Natural killer cell (primary cell): ENCODE results near the gene BDKRB2. TPM values are rescaled to one million over a fixed set of nuclear protein-coding genes. Genes with fewer than 3 reads are reported as not detected.

Experiments
- ATAC-seq, 3 donors: fragments of 150-1000 bp in 2 of 3; fragments of 200-7000 bp in 1 of 3; cut with Tn5 transposase; 1 replicate in 1 of 3; 2 replicates in 2 of 3; pipeline ENCODE4 v1.10.0; 2021; ENCODE audit warnings: mild to moderate bottlenecking in 2 of 3, moderate library complexity in 2 of 3
- DNase-seq, 2 donors: peaks; one replicate each; pipeline versions ENCODE4 v3.0.0 to v3.0.0-alpha.2; 2013 to 2021; ENCODE audit warnings: mixed read lengths in 1 of 2
- H3K27ac ChIP-seq: one replicate; pipeline ENCODE4 v1.5.1; 2013; ENCODE audit warnings: mild to moderate bottlenecking, low read length
- H3K27me3 ChIP-seq: one replicate; pipeline ENCODE4 v1.6.1; 2013; ENCODE audit warnings: low read length; ENCODE audit not compliant: control insufficient read depth, insufficient read depth
- H3K36me3 ChIP-seq: one replicate; pipeline ENCODE4 v1.6.1; 2013; ENCODE audit warnings: low read length; ENCODE audit not compliant: control insufficient read depth, insufficient read depth
- H3K4me1 ChIP-seq: one replicate; pipeline ENCODE4 v1.6.1; 2013; ENCODE audit warnings: low read length; ENCODE audit not compliant: control insufficient read depth, insufficient read depth
- H3K4me3 ChIP-seq: one replicate; pipeline ENCODE4 v1.5.1; 2013; ENCODE audit warnings: low read length
- H3K9me3 ChIP-seq: one replicate; pipeline ENCODE4 v1.6.1; 2013; ENCODE audit warnings: low read length; ENCODE audit not compliant: control insufficient read depth, insufficient read depth
- H3K27ac Mint-ChIP-seq, 2 donors: one replicate each; pipeline ENCODE4 v1.8.0; 2022; ENCODE audit warnings: mild to moderate bottlenecking in 2 of 2, mixed read lengths in 2 of 2, moderate library complexity in 1 of 2
- H3K27me3 Mint-ChIP-seq, 2 donors: one replicate each; pipeline ENCODE4 v1.8.0; 2022; ENCODE audit warnings: low read depth in 2 of 2, mixed read lengths in 2 of 2
- H3K36me3 Mint-ChIP-seq: one replicate; pipeline ENCODE4 v1.8.0; 2022; ENCODE audit warnings: mixed read lengths
- H3K4me1 Mint-ChIP-seq, 2 donors: one replicate each; pipeline ENCODE4 v1.8.0; 2022; ENCODE audit warnings: mixed read lengths in 2 of 2
- H3K4me3 Mint-ChIP-seq: one replicate; pipeline ENCODE4 v1.8.0; 2022; ENCODE audit warnings: mild to moderate bottlenecking, moderate library complexity, mixed read lengths
- H3K9me3 Mint-ChIP-seq, 2 donors: one replicate each; pipeline ENCODE4 v1.8.0; 2022; ENCODE audit warnings: mixed read lengths in 2 of 2
- WGBS: methylation state at CpG from one replicate; pipeline ENCODE4 v1.1.7; 2013; ENCODE audit warnings: missing lambda C conversion rate; ENCODE audit not compliant: insufficient coverage; 5-methylcytosine and 5-hydroxymethylcytosine counted together
- intact Hi-C: fragments of 100-400 bp; cut with micrococcal nuclease; formaldehyde crosslinking; loops from one replicate; pipeline ENCODE4 v1.14.2; 2022
- total RNA-seq, 4 donors: library from RNA; stranded (reverse); fragments of 120-200 nt in 1 of 4; gene quantifications; one replicate each; pipeline versions ENCODE4 v1.2.3 to v1.2.4, GENCODE V29; 2013 to 2022
- TF ChIP-seq, protein P1 (sequence below): fragments of 200-600 bp; IDR thresholded peaks from one replicate; pipeline ENCODE4 v1.8.0; 2022; ENCODE audit warnings: antibody characterized with exemption

The BDKRB2 gene
- total RNA-seq, 3 donors from 2014 or later (not counting 1 experiment from before 2014, with no cell fraction given): not detected

DNA sequence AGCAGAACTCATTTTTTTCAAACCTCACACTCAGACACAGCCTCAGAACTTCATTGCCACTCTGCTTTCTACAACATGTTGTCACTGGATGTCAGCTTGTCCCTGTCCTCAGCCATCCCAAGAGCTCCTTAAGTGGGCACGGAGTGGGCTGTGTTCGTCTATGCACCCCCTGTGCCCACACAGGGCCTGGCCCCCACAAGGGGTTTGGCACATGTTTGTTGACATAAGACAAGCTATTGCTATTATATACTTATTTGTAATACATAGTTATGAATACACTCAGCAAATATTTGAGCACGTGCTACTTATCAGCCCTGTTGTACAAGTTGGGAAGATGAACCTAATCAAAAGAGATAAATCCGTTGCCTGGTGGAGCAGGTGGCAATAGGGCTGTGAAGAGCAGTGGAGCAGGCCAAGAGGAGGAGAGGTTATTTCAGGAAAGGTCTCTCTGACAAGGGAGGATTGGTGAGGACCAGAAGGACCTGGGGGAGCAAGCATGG, 47.1 kb downstream of the BDKRB2 start:
- Mint-ChIP-seq H3K9me3 (no peaks in the 10 kb centered on the region), H3K4me3 (no peak overlapping the region), H3K4me1 (no peaks in the 10 kb centered on the region), H3K27me3 (peaks cover 21 to 65% of the 10 kb centered on the region in 2 donors), H3K36me3 (no peaks in the 10 kb centered on the region), H3K27ac (no peak overlapping the region)
- intact Hi-C loops: no loop called here
- DNase-seq (no peak), ATAC-seq (no peak)
- H3K4me1 ChIP-seq: no peaks in the 10 kb centered on the region
- TF ChIP-seq, protein P1, sequence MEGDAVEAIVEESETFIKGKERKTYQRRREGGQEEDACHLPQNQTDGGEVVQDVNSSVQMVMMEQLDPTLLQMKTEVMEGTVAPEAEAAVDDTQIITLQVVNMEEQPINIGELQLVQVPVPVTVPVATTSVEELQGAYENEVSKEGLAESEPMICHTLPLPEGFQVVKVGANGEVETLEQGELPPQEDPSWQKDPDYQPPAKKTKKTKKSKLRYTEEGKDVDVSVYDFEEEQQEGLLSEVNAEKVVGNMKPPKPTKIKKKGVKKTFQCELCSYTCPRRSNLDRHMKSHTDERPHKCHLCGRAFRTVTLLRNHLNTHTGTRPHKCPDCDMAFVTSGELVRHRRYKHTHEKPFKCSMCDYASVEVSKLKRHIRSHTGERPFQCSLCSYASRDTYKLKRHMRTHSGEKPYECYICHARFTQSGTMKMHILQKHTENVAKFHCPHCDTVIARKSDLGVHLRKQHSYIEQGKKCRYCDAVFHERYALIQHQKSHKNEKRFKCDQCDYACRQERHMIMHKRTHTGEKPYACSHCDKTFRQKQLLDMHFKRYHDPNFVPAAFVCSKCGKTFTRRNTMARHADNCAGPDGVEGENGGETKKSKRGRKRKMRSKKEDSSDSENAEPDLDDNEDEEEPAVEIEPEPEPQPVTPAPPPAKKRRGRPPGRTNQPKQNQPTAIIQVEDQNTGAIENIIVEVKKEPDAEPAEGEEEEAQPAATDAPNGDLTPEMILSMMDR: no peak
- no peaks in the 10 kb centered on the region for H3K9me3 ChIP-seq
- H3K36me3 ChIP-seq: no peaks in the 10 kb centered on the region
- peaks cover 2% of the 10 kb centered on the region for H3K27me3 ChIP-seq
- 85% methylated on average over 4 of the region's 4 CpGs for WGBS
- no peak overlapping the region for H3K4me3 ChIP-seq
- H3K27ac ChIP-seq: no peak overlapping the region

DNA sequence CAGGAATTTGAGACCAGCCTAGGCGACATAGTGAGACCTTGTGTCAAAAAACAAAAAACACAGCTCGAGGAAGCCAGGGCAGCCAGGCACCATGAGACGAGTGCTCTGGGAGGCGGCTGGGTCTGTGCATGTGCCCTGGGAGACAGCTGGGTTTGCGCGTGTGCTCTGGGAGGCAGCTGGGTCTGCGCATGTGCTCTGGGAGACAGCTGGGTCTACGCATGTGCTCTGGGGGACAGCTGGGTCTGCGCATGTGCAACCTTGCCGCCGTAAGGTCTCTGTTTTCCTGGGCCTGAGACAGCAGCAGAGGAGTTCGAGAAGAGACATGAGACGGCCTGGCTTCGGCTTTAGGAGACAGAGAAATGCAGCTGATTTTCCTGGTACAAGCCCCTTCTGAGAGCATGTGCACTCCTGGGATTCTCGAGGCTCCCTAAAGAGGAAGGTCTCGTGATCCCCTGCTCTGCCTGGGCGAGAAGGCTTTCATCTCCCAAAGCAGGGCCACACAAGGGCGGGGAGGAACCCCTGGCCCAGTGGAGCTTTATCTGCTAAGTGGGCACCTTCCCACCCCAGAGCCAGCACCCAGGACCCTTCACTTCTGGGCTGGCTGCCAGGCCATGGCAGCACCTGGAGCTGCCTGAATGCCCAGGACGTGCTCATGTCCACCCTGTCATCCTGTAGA, 47.8 kb downstream of the BDKRB2 start:
- Histone ChIP-seq H3K9me3 (no peaks in the 10 kb centered on the region), H3K27me3 (peaks cover 6% of the 10 kb centered on the region), H3K4me1 (no peaks in the 10 kb centered on the region), H3K4me3 (no peak overlapping the region), H3K27ac (no peak overlapping the region), H3K36me3 (no peaks in the 10 kb centered on the region)
- H3K9me3 Mint-ChIP-seq: no peaks in the 10 kb centered on the region
- DNase-seq (no peak), ATAC-seq (no peak)
- intact Hi-C loops: no loop called here
- no peak overlapping the region for H3K4me3 Mint-ChIP-seq
- H3K36me3 Mint-ChIP-seq: no peaks in the 10 kb centered on the region
- H3K27me3 Mint-ChIP-seq: peaks cover 18 to 70% of the 10 kb centered on the region in 2 donors
- TF ChIP-seq, protein P1: no peak
- no peak overlapping the region for H3K27ac Mint-ChIP-seq
- H3K4me1 Mint-ChIP-seq: no peaks in the 10 kb centered on the region
- WGBS: 88% methylated on average over 19 of the region's 19 CpGs

DNA sequence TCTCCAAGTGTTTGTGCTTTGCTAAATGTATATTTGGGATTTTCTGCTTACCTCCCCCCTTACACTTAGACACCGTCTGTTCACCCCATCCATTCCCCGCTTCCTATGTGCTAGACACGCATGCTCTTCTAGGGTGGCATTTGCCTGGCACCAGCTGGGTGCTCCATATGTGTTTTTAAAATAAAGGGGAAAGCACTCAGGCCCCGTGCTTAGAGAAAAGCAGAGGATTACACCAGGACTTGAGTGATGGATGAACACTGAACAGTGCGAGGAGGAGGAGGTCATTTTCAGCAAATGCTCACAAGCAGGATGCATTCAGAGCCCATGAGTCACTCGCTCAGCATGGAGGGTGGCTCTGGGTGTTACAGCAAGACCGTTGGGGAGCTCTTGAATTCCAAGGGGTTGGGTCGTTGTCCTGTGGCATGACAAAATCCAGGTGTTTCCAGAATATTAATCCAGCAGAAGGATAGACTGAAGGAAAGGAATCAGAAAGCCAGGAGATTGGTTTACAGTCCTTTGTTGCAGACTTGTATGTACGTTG, 48.4 kb downstream of the BDKRB2 start:
- ATAC-seq: no peak
- Histone ChIP-seq H3K4me1 (no peaks in the 10 kb centered on the region), H3K4me3 (no peak overlapping the region), H3K27ac (no peak overlapping the region), H3K9me3 (no peaks in the 10 kb centered on the region), H3K27me3 (peaks cover 6% of the 10 kb centered on the region), H3K36me3 (no peaks in the 10 kb centered on the region)
- peaks cover 19 to 66% of the 10 kb centered on the region in 2 donors for H3K27me3 Mint-ChIP-seq
- no peak for DNase-seq
- H3K36me3 Mint-ChIP-seq: no peaks in the 10 kb centered on the region
- H3K9me3 Mint-ChIP-seq: no peaks in the 10 kb centered on the region
- TF ChIP-seq, protein P1: no peak
- intact Hi-C loops: no loop called here
- no peak overlapping the region for H3K27ac Mint-ChIP-seq
- H3K4me3 Mint-ChIP-seq: no peak overlapping the region
- 79% methylated on average over 7 of the region's 9 CpGs for WGBS
- H3K4me1 Mint-ChIP-seq: no peaks in the 10 kb centered on the region
